HG02623 (cell line): ENCODE measurements around the gene RGL2.
"Not testable (repeated sequence)": the region's sequence is repeated elsewhere in the genome, so short reads cannot be mapped to it uniquely, and the experiment has no call there.

ENCODE experiments used
- ATAC-seq: cut with Tn5 transposase; IDR thresholded peaks from one replicate; pipeline ENCODE4 v1.9.1; 2021; ENCODE audit warnings: moderate library complexity; ENCODE audit not compliant: unreplicated experiment

RGL2 gene

DNA sequence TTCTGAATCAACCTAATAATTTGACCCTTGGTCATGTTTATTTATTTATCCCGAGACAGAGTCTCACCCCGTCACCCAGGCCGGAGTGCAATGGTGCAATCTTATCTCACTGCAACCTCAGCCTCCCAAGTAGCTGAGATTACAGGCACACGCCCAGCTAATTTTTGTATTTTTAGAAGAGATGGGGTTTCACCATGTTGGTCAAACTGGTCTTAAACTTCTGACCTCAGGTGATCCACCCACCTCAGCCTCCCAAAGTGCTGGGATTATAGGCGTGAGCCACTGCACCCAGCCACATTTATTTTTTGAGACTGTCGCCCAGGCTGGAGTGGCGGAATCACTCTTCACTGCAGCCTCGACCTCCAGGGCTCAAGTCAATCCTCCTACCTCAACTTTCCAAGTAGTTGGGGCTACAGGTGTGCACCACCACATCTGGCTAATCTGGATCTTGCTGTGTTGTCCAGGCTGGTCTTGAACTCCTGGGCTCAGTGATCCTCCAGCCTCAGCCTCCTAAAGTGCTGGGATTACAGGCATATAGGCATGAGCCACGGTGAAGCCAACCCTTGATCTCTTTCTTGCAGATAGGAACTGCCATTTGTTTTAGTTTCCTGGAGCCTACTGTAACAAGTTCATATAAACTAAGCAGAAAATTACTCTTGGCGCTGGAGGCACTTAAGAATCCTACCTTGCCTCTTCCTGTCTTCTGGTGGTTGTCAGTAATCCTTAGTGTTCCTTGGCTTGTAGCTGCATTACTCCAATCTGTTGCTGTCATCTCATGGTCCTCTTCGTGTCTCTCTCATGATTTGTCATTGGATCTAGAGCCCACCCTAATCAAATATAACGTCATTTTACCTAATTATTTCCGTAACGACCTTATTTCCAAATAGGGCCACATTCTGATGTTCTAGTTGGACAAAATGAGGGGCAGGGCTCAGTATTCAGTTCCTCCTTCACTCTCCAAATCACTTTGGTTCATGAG lies 24.5 kb downstream of the RGL2 start:
- no peak for ATAC-seq

DNA sequence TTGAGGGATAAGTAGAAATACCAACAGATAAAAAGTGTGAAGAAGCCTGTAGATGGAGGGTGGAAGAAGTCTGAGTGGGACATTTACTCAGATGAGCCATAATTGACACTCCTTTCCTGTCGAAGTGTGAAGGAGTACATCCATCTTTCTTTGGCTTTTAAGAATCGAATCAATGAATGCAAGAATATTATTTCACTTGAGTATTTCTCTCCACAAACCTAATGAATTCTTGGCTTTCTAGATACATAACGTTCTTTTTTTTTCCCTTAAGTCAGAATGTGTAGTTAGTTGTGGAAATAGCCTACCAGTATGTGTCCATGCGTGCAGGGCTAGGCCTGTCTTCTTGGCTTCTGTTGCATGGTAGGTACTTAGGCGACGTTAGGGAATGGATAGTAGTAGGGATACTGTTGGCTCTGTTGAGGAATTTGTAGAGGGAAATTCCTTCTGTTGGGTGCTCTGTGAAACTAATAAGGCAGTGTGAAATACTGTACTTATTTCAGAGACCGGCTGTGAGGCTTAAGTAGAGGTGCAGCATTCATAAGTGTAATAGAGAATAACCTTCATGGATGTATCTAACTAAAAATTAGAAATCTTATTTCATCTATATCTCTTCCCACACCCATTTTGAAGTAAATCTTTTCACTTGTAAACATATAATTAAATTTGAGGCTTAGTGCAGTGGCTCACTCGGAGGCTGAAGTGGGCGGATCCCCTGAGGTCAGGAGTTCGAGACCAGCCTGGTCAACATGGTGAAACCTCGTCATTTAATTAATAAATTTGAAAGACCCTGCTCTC lies 25.4 kb downstream of the RGL2 start:
- ATAC-seq: no peak

DNA sequence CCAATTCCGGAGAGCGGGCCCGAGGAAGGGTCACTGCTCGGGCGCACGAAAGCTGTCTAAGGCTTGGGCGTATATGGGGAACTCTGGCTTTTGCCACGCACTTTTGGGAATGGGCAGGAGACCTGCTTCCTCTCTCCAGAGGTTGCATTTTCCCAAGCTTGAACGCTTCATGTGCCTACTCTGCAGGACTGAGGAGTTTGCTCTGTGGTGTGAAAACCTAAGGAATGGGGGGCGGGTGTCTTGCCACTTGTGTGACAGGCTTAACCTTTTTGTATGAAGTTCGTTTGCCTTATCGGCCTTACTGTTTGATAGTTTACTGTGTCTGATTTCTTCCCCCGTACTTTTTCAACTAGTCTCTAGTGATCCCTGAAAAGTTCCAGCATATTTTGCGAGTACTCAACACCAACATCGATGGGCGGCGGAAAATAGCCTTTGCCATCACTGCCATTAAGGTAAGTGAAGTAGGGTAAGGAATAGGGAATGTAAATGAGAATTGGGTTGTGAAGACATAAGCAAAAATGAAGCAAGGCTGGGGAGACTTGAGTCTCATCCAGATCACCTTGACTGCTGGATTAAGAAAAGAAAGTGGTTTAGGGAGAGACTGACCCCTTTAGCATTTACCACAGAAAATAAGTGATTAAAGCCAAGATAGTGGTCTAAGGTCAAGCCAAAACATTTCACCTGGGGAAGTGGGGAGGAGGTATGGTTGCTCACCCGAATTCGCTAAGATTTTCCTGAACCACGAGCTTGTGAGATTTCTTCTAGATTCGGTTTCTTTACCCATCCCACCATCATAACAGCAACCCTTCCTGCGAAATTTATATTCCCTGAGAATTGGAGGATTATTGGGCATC lies 26.2 kb downstream of the RGL2 start:
- ATAC-seq: peak; percentile 11

DNA sequence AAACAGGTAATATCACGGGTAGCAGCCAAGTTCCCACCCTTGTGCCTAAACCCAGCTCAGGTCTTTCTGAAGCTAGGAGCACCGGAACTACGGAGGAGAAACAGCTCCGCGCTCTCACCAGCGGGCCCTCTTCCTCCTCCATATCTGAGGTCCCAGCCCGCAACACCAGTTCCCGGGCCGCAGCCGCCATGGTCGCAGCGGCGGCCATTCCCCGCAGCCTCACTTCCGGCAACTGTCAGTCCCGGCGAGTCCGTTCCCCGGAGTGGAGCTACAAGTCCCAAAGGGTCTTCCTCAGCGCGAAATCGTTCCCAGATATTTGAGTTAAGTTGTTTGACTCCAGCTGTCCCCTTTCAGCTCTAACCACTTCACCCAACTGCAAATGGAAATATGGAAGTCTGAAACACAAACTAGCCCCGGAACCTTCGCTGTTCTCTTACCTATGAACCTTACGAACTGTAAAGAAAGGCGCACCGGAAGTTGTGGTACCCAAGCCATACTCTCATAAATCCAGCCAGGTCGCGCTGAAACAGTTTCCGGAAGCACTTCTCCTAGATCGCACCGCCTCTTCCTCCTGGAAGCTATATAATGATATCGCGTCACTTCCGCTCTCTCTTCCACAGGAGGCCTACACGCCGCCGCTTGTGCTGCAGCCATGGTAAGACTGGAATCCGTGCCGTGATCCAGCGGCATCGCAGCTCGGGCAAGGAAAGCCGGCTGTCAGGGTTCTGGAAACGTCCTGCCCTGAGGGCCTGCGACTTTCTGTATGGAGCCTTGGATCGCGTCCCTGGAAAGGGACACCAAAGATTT lies 27.1 kb downstream of the RGL2 start, which contains the start of the genes RPS18 and VPS52:
TSS of gene RPS18 (plus strand) at position 608 of the 807 bp plus-strand sequence. CDS start at position 653, 45 bp downstream.
TSS of gene VPS52 (minus strand) at position 409 of the 807 bp plus-strand sequence. CDS start at position 208, 201 bp downstream.
- ATAC-seq: peak; percentile 72

DNA sequence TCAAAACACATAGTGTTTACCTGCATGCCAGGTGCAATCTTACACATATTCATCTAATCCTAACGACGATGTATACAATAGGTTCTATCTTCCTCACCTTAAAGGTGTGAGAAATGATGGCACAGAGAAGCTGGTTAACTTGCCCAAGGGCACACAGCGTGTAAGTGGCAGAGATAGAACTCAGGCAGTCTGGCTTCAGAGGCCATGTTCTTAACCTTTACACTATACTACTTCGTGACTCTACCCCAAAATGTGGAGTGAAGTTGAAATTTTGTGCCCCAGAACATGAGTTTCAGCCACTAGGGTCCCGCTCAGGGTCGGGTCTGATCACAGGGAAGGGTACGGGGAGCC lies 27.6 kb downstream of the RGL2 start:
- ATAC-seq: no peak

DNA sequence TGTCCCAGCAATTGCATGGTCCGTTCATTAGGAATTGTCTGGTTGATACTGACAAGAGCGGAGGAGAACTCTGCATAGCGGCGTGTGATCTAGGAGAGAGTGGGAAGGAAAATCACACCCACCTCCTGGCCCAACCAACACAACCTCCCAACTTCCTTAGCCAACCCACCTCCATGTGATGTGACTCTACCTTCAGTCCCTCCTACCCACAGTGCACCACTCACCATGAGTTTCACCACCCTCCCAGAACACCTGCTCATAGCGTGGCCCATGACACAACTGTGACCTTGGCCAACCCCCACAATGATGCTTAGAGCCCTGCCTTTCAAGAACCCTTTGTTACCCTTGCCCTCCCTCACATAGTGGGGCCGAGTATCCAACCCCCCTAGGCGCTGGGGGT lies 34.7 kb downstream of the RGL2 start:
- ATAC-seq: no peak

DNA sequence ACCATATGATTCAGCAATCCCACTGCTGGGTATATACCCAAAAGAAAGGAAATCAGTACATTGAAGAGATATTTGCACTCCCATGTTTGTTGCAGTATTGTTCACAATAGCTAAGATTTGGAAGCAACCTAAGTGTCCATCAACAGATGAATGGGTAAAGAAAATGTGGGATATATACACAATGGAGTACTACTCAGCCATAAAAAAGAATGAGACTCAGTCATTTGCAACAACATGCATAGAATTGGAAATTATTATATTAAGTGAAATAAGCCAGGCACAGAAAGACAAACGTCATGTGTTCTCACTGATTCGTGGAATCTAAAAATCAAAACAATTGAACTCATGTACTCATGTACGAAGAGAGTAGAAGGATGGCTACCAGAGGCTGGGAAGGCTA lies 36.3 kb downstream of the RGL2 start:
- not testable (repeated sequence) for ATAC-seq

DNA sequence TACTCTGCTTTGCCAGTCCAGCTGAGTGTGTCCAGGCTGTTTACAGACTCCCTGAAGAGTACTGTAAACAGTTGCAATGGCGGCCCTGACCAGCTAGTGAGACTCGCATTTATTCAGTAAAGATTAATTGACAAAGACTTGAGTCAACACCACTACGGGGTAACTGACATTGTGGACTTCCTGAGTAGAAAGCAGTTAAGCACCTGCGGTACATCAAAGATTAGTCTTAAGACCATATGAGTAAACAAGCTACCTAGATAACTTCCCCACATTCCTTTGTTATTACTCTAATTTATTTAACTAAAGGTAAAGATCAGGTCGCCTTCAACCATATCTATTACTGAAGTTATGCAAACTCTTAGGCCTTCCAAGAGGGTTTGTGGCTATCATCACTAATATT lies 39.7 kb downstream of the RGL2 start:
- ATAC-seq: no peak

DNA sequence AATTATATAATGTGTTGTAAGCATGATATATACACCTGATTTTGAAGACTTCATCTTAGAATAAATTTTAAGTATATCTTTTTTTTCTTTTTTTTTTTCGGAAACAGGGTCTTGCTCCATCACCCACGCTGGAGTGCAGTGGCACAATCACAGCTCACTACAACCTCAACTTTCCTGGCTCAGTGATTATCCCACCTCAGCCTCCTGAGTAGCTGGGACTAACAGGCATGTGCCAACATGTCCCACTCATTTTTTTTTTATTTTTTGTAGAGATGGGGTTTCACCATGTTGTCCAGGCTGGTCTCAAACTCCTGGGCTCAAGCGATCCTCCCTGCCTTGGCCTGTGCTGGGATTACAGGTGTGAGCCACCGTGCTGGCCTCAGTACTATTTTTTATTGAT lies 44.2 kb downstream of the RGL2 start:
- no peak for ATAC-seq

DNA sequence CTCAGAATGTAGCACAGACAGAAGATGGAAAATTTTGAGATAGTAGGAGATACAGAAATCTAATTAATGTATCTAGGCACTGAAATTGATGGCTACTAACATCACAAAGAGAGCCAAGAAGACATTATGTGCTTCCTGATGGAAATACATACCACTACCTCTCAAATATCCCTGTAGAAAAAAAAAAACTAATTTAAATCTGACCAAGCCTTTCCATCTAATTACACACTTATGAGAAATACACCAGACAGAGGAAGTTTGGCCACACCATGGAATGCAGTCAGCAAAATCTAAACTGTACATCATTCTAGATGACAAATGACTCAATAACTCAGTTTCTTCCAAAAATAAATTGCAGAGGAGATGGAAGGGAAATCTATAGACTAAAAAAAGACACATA lies 46.0 kb downstream of the RGL2 start:
- ATAC-seq: no peak

DNA sequence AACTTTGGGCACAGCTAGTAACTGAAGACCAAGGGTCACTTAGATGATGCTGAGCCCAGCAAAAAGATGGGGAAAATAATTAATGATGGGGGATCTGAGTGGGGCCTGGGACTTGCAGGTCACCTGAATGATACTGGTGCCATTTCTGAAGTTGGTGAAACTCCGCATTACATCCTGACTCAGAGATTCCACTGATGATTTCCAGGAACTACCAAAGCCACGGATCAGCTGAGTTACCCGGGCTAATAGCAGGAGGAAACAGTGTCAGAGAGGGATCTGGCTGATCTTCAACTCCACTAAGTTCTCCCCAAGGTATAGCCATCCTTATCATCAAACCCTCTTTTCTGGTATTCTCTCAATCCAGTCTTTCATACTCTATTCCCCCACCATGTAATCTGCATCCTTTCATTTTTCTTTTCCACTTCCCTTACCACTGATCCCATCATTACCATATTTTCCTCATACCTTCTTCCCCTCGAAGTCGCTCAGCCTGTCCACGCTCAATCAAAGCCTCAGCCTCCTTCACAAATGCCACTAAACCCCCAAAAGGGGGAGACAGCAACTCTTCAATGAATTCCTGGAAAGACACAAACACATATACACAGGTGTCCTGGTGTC lies 47.2 kb downstream of the RGL2 start:
- no peak for ATAC-seq

DNA sequence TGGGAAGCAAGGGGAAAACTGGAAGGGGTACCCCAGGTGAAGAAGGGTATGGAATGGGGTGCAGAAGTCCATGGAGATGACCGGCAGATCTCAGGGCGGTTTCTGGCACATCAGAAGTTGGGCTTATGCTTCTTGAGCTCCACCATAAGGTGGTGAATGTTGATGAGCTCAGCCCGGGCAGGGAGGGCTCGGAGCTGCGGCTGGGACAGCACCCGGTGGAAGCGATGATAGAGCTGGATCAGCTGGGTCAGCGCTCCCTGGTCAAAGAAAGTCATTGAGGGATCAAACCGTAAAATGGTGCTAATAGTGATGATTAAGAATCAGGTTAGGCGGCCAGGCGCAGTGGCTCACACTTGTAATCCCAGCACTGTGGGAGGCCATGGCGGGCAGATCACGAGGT lies 48.0 kb downstream of the RGL2 start:
- ATAC-seq: no peak

DNA sequence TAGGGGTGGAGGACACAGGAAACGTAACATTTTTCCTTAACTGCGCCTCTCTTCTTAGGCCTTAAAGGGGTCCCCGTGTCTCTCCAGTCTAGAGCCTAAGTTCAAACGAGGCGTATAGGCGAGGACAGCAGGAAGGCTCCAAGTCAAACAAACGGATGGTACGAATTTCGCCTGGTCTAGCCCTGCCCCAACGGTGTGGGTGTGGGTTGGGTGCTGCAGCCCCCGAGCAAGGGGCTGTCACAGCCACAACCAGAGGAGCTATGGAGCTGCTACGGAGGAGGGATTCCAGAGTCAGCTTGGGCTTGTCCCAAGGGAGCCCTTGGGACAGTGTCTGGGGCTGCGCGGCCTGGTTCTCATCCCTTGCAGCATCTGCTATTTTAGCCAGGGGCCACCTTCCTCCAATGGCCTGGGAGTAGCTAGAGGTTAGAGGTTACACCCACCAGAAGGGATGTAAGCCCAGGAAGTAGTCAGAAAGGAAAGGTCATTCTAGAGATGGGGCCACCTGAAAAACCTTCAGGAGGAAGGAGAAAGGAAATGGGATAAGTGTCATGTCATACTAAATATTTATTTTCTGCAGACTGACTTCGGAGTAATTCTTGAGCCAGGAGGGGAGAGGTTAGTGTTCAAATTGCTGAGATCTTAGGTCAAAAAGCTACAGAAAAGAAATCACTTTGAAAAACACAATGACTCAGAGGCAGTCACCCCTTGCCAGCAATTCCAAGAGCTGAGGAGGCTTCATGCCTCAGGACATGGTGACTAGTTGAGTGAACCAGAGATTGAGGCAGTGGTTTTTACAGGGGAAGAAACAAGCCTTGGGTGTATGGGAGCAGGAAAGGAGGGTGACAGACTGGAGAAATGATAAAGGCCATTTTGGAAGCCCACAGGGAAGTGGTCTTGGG lies 48.8 kb downstream of the RGL2 start:
- no peak for ATAC-seq

DNA sequence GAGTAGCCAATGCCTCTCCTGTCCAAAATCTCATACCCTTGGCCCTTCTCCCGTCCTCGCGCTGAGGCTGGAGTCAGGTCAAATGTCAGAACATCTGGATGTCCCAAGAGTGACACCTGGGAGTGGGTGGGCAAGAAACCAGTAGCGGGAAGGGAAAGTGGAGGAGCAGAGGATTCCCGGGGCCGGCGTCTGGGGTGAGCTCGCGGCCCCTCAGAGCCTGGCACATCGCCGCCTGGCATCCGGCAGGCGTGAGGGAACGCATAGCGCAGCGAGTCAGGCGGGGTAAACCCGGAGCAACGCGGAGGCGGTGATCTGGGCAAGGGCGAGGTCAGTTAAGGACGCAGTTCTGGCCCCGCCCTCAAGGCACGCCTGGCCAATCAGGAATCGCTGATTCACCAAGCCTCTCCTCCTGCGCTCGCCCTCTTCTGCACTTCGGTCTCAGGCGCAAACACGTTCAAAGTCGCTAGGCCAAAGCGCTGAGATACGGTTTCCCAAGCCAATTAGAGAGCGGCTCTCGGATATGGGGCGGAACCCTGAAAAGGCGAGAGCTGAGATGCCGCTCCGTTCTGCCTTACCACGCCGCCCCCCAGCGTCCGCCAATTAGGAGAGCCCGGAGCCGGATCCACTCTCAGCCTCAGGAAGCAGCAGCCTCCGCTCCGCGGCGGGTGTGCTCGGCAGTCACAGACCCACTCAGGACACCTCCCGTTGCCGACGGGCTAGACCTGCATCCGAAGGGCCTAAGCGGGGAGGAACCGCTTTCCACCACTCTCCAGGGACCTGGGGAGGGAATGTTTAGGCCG lies 49.6 kb downstream of the RGL2 start:
- peak; percentile 83 for ATAC-seq

DNA sequence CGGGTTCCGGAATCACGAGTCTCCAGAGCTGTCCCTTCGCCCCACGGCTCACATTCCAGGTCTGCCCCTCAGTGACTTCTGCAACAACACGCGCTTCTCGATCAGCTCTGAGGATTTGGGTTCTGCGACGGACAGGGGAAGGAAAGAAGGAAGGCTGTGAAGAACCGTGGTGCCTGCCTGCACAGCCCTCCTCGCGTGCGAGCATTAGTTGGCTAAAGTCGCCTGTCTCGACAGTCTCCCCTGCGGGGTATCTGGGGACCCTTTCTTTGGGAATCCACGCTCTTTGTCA lies 50.2 kb downstream of the RGL2 start:
- ATAC-seq: peak; percentile 7

DNA sequence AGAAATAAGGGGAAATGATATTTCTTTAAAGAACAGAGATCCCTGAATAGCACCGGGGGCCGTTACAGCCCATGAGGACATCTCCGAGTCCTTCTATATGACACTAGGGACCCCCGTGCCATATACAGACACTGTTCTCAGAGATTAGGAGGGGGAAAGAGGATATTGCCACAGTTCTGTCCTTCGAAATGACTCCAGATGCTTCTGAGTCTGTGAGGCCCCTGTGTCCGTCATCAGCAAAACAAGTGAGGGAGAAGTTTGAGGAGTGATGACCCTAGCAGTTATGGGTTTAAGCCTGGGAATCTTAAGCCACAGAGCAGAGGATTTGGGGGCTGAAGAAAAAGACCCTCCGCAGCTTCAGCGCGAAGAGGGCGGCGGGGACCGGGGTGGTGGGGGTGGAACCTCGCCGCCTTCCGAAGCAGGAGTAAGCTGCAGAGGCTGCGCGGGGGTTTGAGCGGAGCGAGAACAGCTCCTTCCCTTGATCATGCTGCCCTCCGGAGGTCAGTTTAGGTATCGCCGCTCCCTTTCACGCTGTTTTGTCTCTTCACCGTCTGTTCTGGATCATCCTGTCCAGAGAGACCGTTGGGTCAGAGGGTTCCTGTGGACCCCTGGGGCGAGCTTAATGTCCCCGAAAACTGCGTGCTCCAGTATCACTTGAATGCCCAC lies 50.6 kb downstream of the RGL2 start:
- peak; percentile 27 for ATAC-seq

DNA sequence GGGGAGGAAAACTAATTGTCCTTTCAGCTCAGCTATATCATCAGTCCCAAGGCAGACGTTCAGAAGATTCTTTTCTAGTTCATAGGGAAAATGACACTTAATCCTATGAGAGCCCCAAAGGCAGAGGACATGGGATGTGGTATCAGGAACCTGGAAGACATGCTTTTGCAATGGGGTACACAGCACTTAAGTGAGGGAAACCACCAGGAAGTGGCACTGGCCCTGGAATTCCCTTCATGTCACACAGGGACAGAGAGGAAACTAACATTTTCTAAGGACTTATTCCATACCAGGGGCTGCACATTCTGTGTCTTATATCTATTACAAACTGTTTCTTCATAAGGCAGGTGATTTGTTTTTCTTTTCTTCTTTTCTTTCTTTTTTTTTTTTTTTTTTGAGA lies 55.3 kb downstream of the RGL2 start:
- ATAC-seq: no peak
